Omental fat pad (tissue), 4 donors: Measurements from ENCODE around the gene PACRG. TPM values are rescaled to one million over a fixed set of nuclear protein-coding genes. Genes with fewer than 3 reads are reported as not detected.

Experiments used
- ATAC-seq: fragments of 150-250 bp; one replicate; pipeline ENCODE4 v1.9.1; 2016; ENCODE audit warnings: mild to moderate bottlenecking, moderate library complexity; ENCODE audit not compliant: low FRiP score
- DNase-seq: peaks from one replicate; pipeline ENCODE4 v3.0.0-alpha.2; 2019; ENCODE audit warnings: low spot score
- CTCF ChIP-seq, 3 donors: fragments of 450-650 bp; IDR thresholded peaks; one replicate each; pipeline ENCODE4 v1.5.1; 2016 to 2017; ENCODE audit warnings: antibody characterized with exemption in 3 of 3, mild to moderate bottlenecking in 3 of 3, moderate library complexity in 2 of 3
- total RNA-seq, 4 donors: library from RNA; depleted of rRNA; stranded (reverse); fragments of >200 nt; gene quantifications; one replicate each; pipeline ENCODE4 v1.1.0, GENCODE V29; 2016

Gene PACRG
- total RNA-seq, 4 donors from 2014 or later = 0.48 to 2.5 (median 1.3) TPM; not detected in 1

- ATAC-seq = no peak
- no peak for DNase-seq
- TF ChIP-seq CTCF (IDR thresholded peaks at IDR 0.05) = no peak
Observed at GRCh38 chr6:162852840-162853577, 125.2 kb downstream of the PACRG start.

GRCh38 chr6:162854228-162854627 lies 126.5 kb downstream of the PACRG start:
- TF ChIP-seq CTCF (IDR thresholded peaks at IDR 0.05) = no peak
- ATAC-seq (no peak), DNase-seq (no peak)

- TF ChIP-seq CTCF (IDR thresholded peaks at IDR 0.05) = no peak
- ATAC-seq (no peak), DNase-seq (no peak)
Observed at GRCh38 chr6:162854734-162855191, 127.0 kb downstream of the PACRG start.

- DNase-seq = no peak
- ATAC-seq = peak; percentile 78
- TF ChIP-seq CTCF (IDR thresholded peaks at IDR 0.05) = no peak
Observed at GRCh38 chr6:162856885-162857284, 129.1 kb downstream of the PACRG start.

GRCh38 chr6:162857326-162857725 lies 129.6 kb downstream of the PACRG start:
- no peak for TF ChIP-seq CTCF (IDR thresholded peaks at IDR 0.05)
- ATAC-seq = no peak
- DNase-seq = no peak

GRCh38 chr6:162862462-162862861 lies 134.7 kb downstream of the PACRG start:
- TF ChIP-seq CTCF (IDR thresholded peaks at IDR 0.05) = no peak
- DNase-seq (no peak), ATAC-seq (no peak)

GRCh38 chr6:162862941-162863340 lies 135.2 kb downstream of the PACRG start:
- ATAC-seq (no peak), DNase-seq (no peak)
- no peak for TF ChIP-seq CTCF (IDR thresholded peaks at IDR 0.05)
